GM19025 (cell line): ENCODE data around the gene EDN2.
A peak's percentile ranks its signal among the peaks of the same experiment; 100 is the strongest.

Source experiments
- ATAC-seq: cut with Tn5 transposase; IDR thresholded peaks from one replicate; pipeline ENCODE4 v1.9.1; 2021; ENCODE audit warnings: mild to moderate bottlenecking, low read depth, moderate library complexity; ENCODE audit not compliant: unreplicated experiment

Gene EDN2

GRCh38 chr1:41500378-41500777 is 15.9 kb upstream of the EDN2 start:
- ATAC-seq: no peak

GRCh38 chr1:41499591-41499990 is 15.1 kb upstream of the EDN2 start:
- ATAC-seq: no peak

- ATAC-seq: no peak
Observed at GRCh38 chr1:41498804-41499203, 14.3 kb upstream of the EDN2 start.

GRCh38 chr1:41498391-41498790 is 13.9 kb upstream of the EDN2 start:
- no peak for ATAC-seq

- no peak for ATAC-seq
Observed at GRCh38 chr1:41497461-41498030, 13.1 kb upstream of the EDN2 start.

GRCh38 chr1:41497056-41497440 is 12.6 kb upstream of the EDN2 start:
- ATAC-seq: no peak

GRCh38 chr1:41496080-41497055 is 11.9 kb upstream of the EDN2 start:
- ATAC-seq: no peak

GRCh38 chr1:41495210-41495948 is 10.9 kb upstream of the EDN2 start:
- no peak for ATAC-seq

GRCh38 chr1:41494351-41495209 is 10.1 kb upstream of the EDN2 start:
- ATAC-seq: no peak

- ATAC-seq: no peak
Observed at GRCh38 chr1:41493626-41494350, 9.3 kb upstream of the EDN2 start.

- no peak for ATAC-seq
Observed at GRCh38 chr1:41493117-41493536, 8.6 kb upstream of the EDN2 start.

- ATAC-seq: no peak
Observed at GRCh38 chr1:41492341-41492848, 7.9 kb upstream of the EDN2 start.

GRCh38 chr1:41490911-41491310 is 6.4 kb upstream of the EDN2 start:
- ATAC-seq: no peak

GRCh38 chr1:41489561-41489960 is 5.1 kb upstream of the EDN2 start:
- no peak for ATAC-seq

GRCh38 chr1:41488040-41488951 is 3.8 kb upstream of the EDN2 start:
- no peak for ATAC-seq

GRCh38 chr1:41487126-41488039 is 2.9 kb upstream of the EDN2 start:
- peak; percentile 60 for ATAC-seq

- no peak for ATAC-seq
Observed at GRCh38 chr1:41486371-41487125, 2.1 kb upstream of the EDN2 start.
